Right lobe of liver (tissue), 6 donors: ENCODE data around the gene C16orf92. TPM values are rescaled to one million over a fixed set of nuclear protein-coding genes. Genes with fewer than 3 reads are reported as not detected.
"Not testable (repeated sequence)": the region's sequence is repeated elsewhere in the genome, so short reads cannot be mapped to it uniquely, and the experiment has no call there.

Experiments
- ATAC-seq, 4 donors: fragments of 200-7000 bp; cut with Tn5 transposase; one replicate each; pipeline ENCODE4 v1.9.1; 2020; ENCODE audit warnings: mild to moderate bottlenecking in 4 of 4, moderate library complexity in 4 of 4
- DNase-seq, 3 donors: peaks; one replicate each; pipeline ENCODE4 v3.0.0-alpha.2; 2020
- H3K27ac ChIP-seq, 3 donors: fragments of 200-600 bp; one replicate each; pipeline ENCODE4 v1.8.0; 2022
- H3K27me3 ChIP-seq, 2 donors: fragments of 200-600 bp; one replicate each; pipeline ENCODE4 v1.8.0; 2022
- H3K36me3 ChIP-seq, 4 donors: fragments of 200-600 bp; sonication (generic) in 1 of 4; one replicate each; pipeline versions ENCODE4 v1.5.1 to v1.8.0; 2017 to 2022; ENCODE audit warnings: control low read depth in 1 of 4
- H3K4me1 ChIP-seq, 4 donors: fragments of 200-600 bp; sonication (generic) in 1 of 4; one replicate each; pipeline versions ENCODE4 v1.5.1 to v1.8.0; 2017 to 2022; ENCODE audit warnings: control low read depth in 1 of 4
- H3K4me3 ChIP-seq, 3 donors: fragments of 200-600 bp; one replicate each; pipeline ENCODE4 v1.8.0; 2022
- H3K9me3 ChIP-seq, 4 donors: fragments of 200-600 bp; sonication (generic) in 1 of 4; one replicate each; pipeline versions ENCODE4 v1.5.1 to v1.8.0; 2017 to 2022; ENCODE audit warnings: control low read depth in 1 of 4
- POLR2A ChIP-seq: fragments of 450-650 bp; IDR thresholded peaks from one replicate; pipeline ENCODE4 v1.6.1; 2017; ENCODE audit warnings: antibody characterized with exemption, mild to moderate bottlenecking
- WGBS: methylation state at CpG from one replicate; pipeline ENCODE4 v1.1.6; 2018; ENCODE audit warnings: low coverage, low lambda C conversion rate; ENCODE audit not compliant: insufficient coverage; ENCODE audit errors: missing lambda C conversion rate; 5-methylcytosine and 5-hydroxymethylcytosine counted together
- intact Hi-C, 2 donors: fragments of 100-400 bp; cut with DNase I; formaldehyde crosslinking; loops; one replicate each; pipeline versions ENCODE4 v1.11.2 to v1.14.1; 2022
- total RNA-seq, 6 experiments: library from RNA; depleted of rRNA in 2 of 6; stranded (reverse); fragments of >200 nt in 2 of 6; fragmentation: NEBNext Ultra II Directional in 3 of 6; extraction: Animal tissue kit (Norgen Biotek cat#: 25700) in 3 of 6; gene quantifications; one replicate each; pipeline versions ENCODE4 v1.1.0 to v1.2.4, GENCODE V29; 2016 to 2023
- TF ChIP-seq, protein P1 (sequence below), 4 donors: fragments of 200-600 bp in 3 of 4; fragments of 450-650 bp in 1 of 4; IDR thresholded peaks; one replicate each; pipeline versions ENCODE4 v1.5.1 to v1.8.0; 2016 to 2022; ENCODE audit warnings: antibody characterized with exemption in 4 of 4, mild to moderate bottlenecking in 2 of 4
- donor health status: DM: no; HTN: yes; CAD: no.
- donor health status: DM: no; HTN: no; CAD: no.
- donor health status: DM: no; HTN: no; CAD: no.
- donor health status: DM: no; HTN: yes; CAD: no.
- donor health status: DM: no; HTN: yes; CAD: no.

C16orf92 gene
- total RNA-seq, 6 experiments from 2014 or later: not detected

DNA sequence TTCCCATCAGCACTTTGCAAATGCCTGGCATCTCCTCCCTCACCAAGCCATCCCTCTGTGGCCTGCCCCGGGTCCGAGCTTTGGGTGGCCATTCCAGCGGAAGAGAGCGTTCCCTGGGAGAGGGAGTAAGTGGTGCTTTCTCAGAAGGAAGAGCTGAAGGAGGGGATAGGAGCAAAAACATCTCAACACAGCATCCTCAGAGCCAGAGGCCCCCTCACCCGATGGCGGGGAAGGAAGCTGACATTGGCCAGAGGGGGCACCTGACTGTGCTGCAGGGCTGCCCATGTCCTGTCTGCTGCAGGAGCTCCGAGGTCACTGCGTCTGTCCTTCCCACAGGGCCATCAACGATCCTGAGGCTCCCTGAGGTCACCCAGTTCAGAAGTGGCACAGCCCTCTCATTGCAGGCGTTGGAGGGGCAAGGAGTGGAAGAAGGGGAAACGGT, 8.5 kb downstream of the C16orf92 start:
- no peak for DNase-seq
- H3K4me3 ChIP-seq: no peak overlapping the region
- H3K36me3 ChIP-seq: no peaks in the 10 kb centered on the region
- no peak overlapping the region for H3K27ac ChIP-seq
- intact Hi-C loops: no loop called here
- TF ChIP-seq POLR2A: no peak
- TF ChIP-seq, protein P1, sequence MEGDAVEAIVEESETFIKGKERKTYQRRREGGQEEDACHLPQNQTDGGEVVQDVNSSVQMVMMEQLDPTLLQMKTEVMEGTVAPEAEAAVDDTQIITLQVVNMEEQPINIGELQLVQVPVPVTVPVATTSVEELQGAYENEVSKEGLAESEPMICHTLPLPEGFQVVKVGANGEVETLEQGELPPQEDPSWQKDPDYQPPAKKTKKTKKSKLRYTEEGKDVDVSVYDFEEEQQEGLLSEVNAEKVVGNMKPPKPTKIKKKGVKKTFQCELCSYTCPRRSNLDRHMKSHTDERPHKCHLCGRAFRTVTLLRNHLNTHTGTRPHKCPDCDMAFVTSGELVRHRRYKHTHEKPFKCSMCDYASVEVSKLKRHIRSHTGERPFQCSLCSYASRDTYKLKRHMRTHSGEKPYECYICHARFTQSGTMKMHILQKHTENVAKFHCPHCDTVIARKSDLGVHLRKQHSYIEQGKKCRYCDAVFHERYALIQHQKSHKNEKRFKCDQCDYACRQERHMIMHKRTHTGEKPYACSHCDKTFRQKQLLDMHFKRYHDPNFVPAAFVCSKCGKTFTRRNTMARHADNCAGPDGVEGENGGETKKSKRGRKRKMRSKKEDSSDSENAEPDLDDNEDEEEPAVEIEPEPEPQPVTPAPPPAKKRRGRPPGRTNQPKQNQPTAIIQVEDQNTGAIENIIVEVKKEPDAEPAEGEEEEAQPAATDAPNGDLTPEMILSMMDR (IDR thresholded peaks at IDR 0.05): no peak
- H3K4me1 ChIP-seq: no peaks in the 10 kb centered on the region
- WGBS: 33% methylated on average over 3 of the region's 11 CpGs
- H3K27me3 ChIP-seq: no peaks in the 10 kb centered on the region
- no peaks in the 10 kb centered on the region for H3K9me3 ChIP-seq
- ATAC-seq: no peak

- Histone ChIP-seq H3K4me1 (no peaks in the 10 kb centered on the region), H3K27ac (no peak overlapping the region), H3K9me3 (no peaks in the 10 kb centered on the region), H3K4me3 (no peak overlapping the region), H3K27me3 (no peaks in the 10 kb centered on the region), H3K36me3 (no peaks in the 10 kb centered on the region)
- intact Hi-C loops: no loop called here
- 17% methylated on average over 10 of the region's 12 CpGs for WGBS
- no peak for TF ChIP-seq POLR2A
- TF ChIP-seq, protein P1 (IDR thresholded peaks at IDR 0.05): peak; percentile 54 to 68 (median 64)
- DNase-seq (no peak), ATAC-seq (peak; percentile 28 to 67 (median 64))
Measured at GRCh38 chr16:30032083-30032819, 9.3 kb downstream of the C16orf92 start.

GRCh38 chr16:30033270-30033669, 10.3 kb downstream of the C16orf92 start:
- H3K27me3 ChIP-seq: no peaks in the 10 kb centered on the region

GRCh38 chr16:30040221-30040620, 17.2 kb downstream of the C16orf92 start:
- WGBS: 43% methylated on average over 4 of the region's 5 CpGs
- no peaks in the 10 kb centered on the region for H3K36me3 ChIP-seq
- H3K4me1 ChIP-seq: no peaks in the 10 kb centered on the region
- no peak for TF ChIP-seq POLR2A
- TF ChIP-seq, protein P1 (IDR thresholded peaks at IDR 0.05): no peak
- intact Hi-C loops: no loop called here
- no peak overlapping the region for H3K4me3 ChIP-seq
- DNase-seq (no peak), ATAC-seq (no peak)
- no peaks in the 10 kb centered on the region for H3K27me3 ChIP-seq
- H3K27ac ChIP-seq: no peak overlapping the region
- H3K9me3 ChIP-seq: no peaks in the 10 kb centered on the region

More at GRCh38 chr16:30033270-30033669, 10.3 kb downstream of the C16orf92 start:
- H3K9me3 ChIP-seq: no peaks in the 10 kb centered on the region
- no peak overlapping the region for H3K27ac ChIP-seq
- intact Hi-C loops: no loop called here
- WGBS: 60% methylated on average over 4 of the region's 7 CpGs
- H3K4me1 ChIP-seq: no peaks in the 10 kb centered on the region
- TF ChIP-seq, protein P1 (IDR thresholded peaks at IDR 0.05): no peak
- TF ChIP-seq POLR2A: no peak
- no peak for DNase-seq
- no peaks in the 10 kb centered on the region for H3K36me3 ChIP-seq
- H3K4me3 ChIP-seq: no peak overlapping the region
- ATAC-seq: no peak

- intact Hi-C loops, H3K36me3 ChIP-seq, H3K27me3 ChIP-seq, H3K9me3 ChIP-seq, H3K4me1 ChIP-seq, H3K27ac ChIP-seq, DNase-seq, H3K4me3 ChIP-seq, ATAC-seq: not testable (repeated sequence)
- 89% methylated on average over 5 of the region's 5 CpGs for WGBS
Measured at GRCh38 chr16:30040690-30041089, 17.7 kb downstream of the C16orf92 start.
